ENCODE measurements around the gene GDF7.

The GDF7 gene

DNA sequence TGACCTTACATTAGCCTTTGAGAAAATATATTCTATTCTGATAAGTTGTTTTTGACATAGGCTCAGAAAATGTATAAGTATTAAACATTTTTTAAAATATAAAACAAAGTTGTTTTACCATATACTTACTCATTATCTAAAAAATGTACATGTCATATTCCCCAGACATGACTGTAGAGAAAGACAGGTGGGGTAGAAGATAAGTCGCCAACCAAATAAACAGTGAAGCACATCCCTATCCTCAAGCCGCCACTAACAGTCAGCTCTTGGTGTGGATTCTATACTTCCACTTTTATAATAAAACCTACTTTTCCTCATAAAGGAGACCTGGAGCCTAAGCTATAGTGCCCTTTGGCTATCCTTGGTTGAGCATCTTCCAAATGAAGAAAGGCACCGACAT, 26.4 kb downstream of the GDF7 start:
- Histone ChIP-seq H2BK5ac (ENCODE audit: low read length) (no peak overlapping the region), H3K4me1 (ENCODE audit: control insufficient read depth, low read depth, low read length) (no peaks in the 10 kb centered on the region), H3K4ac (ENCODE audit: low read depth, low read length) (no peak overlapping the region), H2BK120ac (ENCODE audit: low read depth, low read length) (no peak overlapping the region), H2BK15ac (replicated peaks; ENCODE audit: low read depth) (no peak overlapping the region), H3K79me1 (ENCODE audit: low read length) (no peaks in the 10 kb centered on the region), H3K9ac (ENCODE audit: low read length) (no peak overlapping the region), H3K18ac (ENCODE audit: low read length) (no peak overlapping the region), H2AK5ac (ENCODE audit: low read length) (no peak overlapping the region), H3K4me2 (ENCODE audit: low read length) (no peak overlapping the region), H3K56ac (ENCODE audit: low read length) (no peak overlapping the region), H3K27me3 (ENCODE audit: insufficient read depth, low read length, poor library complexity) (no peaks in the 10 kb centered on the region), H3K27ac (ENCODE audit: low read depth, low read length) (no peak overlapping the region), H3K23ac (ENCODE audit: low read length) (no peak overlapping the region), H3K79me2 (ENCODE audit: control insufficient read depth, insufficient read depth, low read length) (no peaks in the 10 kb centered on the region), H3K4me3 (ENCODE audit: low read length) (no peak overlapping the region), H4K8ac (ENCODE audit: low read depth, low read length) (no peak overlapping the region), H4K5ac (ENCODE audit: low read length) (no peak overlapping the region), H3K36me3 (ENCODE audit: control insufficient read depth, insufficient read depth, low read length) (no peaks in the 10 kb centered on the region)
- no peak for DNase-seq
- WGBS (ENCODE audit: extremely low coverage, insufficient coverage, low lambda C conversion rate), result no CpG with 5 or more reads among the region's 3 CpGs

DNA sequence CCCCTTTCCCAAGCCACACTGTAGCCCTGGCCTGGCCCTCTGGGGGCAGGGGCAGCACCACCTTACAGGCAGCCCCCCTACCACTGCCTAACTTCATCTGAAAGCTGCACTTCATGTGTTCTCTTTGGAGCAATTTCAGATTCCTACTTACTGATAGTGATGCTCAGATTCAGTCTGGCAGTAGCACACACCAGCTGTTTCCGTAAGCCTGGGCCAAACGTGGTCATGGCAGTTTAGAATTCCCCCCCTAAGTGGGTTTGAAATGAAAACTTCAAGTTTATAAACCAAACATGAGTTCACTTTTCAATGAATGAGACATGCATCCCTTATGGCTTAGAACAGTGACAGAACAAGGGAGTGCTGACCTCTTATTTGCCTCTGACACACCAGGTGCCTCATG, 29.4 kb downstream of the GDF7 start:
- H4K5ac ChIP-seq (ENCODE audit: low read length), result no peak overlapping the region
- WGBS (ENCODE audit: extremely low coverage, insufficient coverage, low lambda C conversion rate), result no CpG with 5 or more reads among the region's 2 CpGs

DNA sequence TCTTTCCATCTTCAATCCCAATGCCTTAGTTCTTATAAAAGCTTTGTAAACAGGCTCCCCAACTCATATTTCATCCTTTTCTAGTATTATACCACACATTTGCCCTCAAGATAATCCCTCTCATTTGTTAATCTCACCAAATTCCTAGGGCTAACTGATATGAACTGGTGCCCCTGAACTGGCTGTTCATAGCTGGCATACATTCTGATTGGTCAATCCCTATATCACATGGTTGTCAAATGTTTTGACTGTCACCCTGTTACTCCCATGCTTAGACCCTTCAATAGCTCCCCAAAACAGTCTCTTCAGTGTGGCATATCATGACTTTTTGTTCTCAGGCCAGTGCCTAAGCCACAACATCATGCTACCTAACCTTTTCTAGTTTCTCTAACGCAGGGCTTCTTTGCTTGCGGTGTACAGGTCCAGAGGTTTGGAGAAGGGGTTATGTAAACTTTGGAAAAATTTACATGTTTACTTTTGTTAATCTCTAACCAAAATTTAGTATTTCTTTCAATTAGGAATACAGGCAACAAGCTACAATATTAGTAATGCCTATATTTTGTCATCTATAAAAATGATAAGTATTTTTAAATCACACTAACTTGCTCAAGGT, 30.5 kb downstream of the GDF7 start:
- H3K4ac ChIP-seq (ENCODE audit: low read depth, low read length), result no peak overlapping the region
- no peak overlapping the region for H3K23ac ChIP-seq (ENCODE audit: low read length)
- H3K56ac ChIP-seq (ENCODE audit: low read length), result no peak overlapping the region
- H3K4me3 ChIP-seq (ENCODE audit: low read length), result no peak overlapping the region
- H3K4me2 ChIP-seq (ENCODE audit: low read length), result no peak overlapping the region
- H3K79me1 ChIP-seq (ENCODE audit: low read length), result no peaks in the 10 kb centered on the region
- H3K27ac ChIP-seq (ENCODE audit: low read depth, low read length), result no peak overlapping the region
- H2BK120ac ChIP-seq (ENCODE audit: low read depth, low read length), result no peak overlapping the region
- H2BK15ac ChIP-seq (replicated peaks; ENCODE audit: low read depth), result no peak overlapping the region
- H2BK5ac ChIP-seq (ENCODE audit: low read length), result no peak overlapping the region
- DNase-seq, result no peak
- H3K36me3 ChIP-seq (ENCODE audit: control insufficient read depth, insufficient read depth, low read length), result no peaks in the 10 kb centered on the region
- WGBS (ENCODE audit: extremely low coverage, insufficient coverage, low lambda C conversion rate), result no CpG with 5 or more reads among the region's 2 CpGs
- H2AK5ac ChIP-seq (ENCODE audit: low read length), result no peak overlapping the region
- H3K9ac ChIP-seq (ENCODE audit: low read length), result no peak overlapping the region
- H3K27me3 ChIP-seq (ENCODE audit: insufficient read depth, low read length, poor library complexity), result no peaks in the 10 kb centered on the region
- no peak overlapping the region for H4K8ac ChIP-seq (ENCODE audit: low read depth, low read length)
- H4K5ac ChIP-seq (ENCODE audit: low read length), result no peak overlapping the region
- no peak overlapping the region for H3K18ac ChIP-seq (ENCODE audit: low read length)
- H3K79me2 ChIP-seq (ENCODE audit: control insufficient read depth, insufficient read depth, low read length), result no peaks in the 10 kb centered on the region
- no peaks in the 10 kb centered on the region for H3K4me1 ChIP-seq (ENCODE audit: control insufficient read depth, low read depth, low read length)

More for the DNA sequence above, 29.4 kb downstream of the GDF7 start:
- H3K27me3 ChIP-seq (ENCODE audit: insufficient read depth, low read length, poor library complexity), result no peaks in the 10 kb centered on the region
- no peak overlapping the region for H3K4ac ChIP-seq (ENCODE audit: low read depth, low read length)
- no peaks in the 10 kb centered on the region for H3K79me1 ChIP-seq (ENCODE audit: low read length)
- no peak overlapping the region for H2AK5ac ChIP-seq (ENCODE audit: low read length)
- H3K4me2 ChIP-seq (ENCODE audit: low read length), result no peak overlapping the region
- H3K9ac ChIP-seq (ENCODE audit: low read length), result no peak overlapping the region
- no peak overlapping the region for H3K27ac ChIP-seq (ENCODE audit: low read depth, low read length)
- H3K18ac ChIP-seq (ENCODE audit: low read length), result no peak overlapping the region
- H3K23ac ChIP-seq (ENCODE audit: low read length), result no peak overlapping the region
- no peak overlapping the region for H2BK120ac ChIP-seq (ENCODE audit: low read depth, low read length)
- H2BK5ac ChIP-seq (ENCODE audit: low read length), result no peak overlapping the region
- no peak overlapping the region for H3K56ac ChIP-seq (ENCODE audit: low read length)
- H2BK15ac ChIP-seq (replicated peaks; ENCODE audit: low read depth), result no peak overlapping the region
- H4K8ac ChIP-seq (ENCODE audit: low read depth, low read length), result no peak overlapping the region
- no peaks in the 10 kb centered on the region for H3K36me3 ChIP-seq (ENCODE audit: control insufficient read depth, insufficient read depth, low read length)
- H3K4me3 ChIP-seq (ENCODE audit: low read length), result no peak overlapping the region
- H3K79me2 ChIP-seq (ENCODE audit: control insufficient read depth, insufficient read depth, low read length), result no peaks in the 10 kb centered on the region
- DNase-seq, result no peak
- H3K4me1 ChIP-seq (ENCODE audit: control insufficient read depth, low read depth, low read length), result no peaks in the 10 kb centered on the region

DNA sequence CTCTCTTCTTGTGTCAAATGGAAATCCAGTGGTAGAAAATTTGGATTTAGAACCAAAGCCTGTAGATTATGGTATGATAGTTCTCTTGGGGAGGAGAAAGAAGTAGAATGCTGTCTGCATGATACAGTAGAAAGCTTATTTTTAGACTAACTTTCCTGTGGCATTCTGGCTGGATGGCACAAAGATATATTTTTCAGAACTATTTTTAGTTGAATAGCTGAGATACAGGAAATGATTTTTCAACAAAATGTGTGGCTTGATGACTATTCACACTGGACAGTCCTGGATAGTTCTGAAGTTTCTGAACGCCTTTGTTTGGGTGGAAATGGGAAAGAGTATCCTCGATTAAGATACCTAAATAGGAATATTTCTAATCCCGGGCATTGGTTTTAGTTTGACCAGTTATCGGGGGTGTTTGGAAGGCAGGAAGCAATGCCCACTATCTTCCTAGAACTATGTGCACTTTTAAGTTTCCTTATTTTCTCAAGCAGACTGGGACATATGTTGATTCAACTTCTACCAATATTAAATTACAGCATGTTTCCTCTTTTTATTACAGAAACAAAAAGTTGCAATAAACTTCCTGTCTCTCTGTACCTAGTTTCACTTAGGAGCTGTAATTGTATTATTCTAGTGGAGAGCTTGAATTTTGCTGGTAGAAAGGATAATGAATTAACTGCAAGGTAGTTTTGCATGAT, 32.1 kb downstream of the GDF7 start:
- H2AK5ac ChIP-seq (ENCODE audit: low read length), result no peak overlapping the region
- no peak overlapping the region for H3K4ac ChIP-seq (ENCODE audit: low read depth, low read length)
- no peak overlapping the region for H3K27ac ChIP-seq (ENCODE audit: low read depth, low read length)
- H3K4me1 ChIP-seq (ENCODE audit: control insufficient read depth, low read depth, low read length), result no peaks in the 10 kb centered on the region
- H2BK120ac ChIP-seq (ENCODE audit: low read depth, low read length), result no peak overlapping the region
- no peak for DNase-seq
- H3K56ac ChIP-seq (ENCODE audit: low read length), result no peak overlapping the region
- H3K79me1 ChIP-seq (ENCODE audit: low read length), result no peaks in the 10 kb centered on the region
- H2BK15ac ChIP-seq (replicated peaks; ENCODE audit: low read depth), result no peak overlapping the region
- no peaks in the 10 kb centered on the region for H3K79me2 ChIP-seq (ENCODE audit: control insufficient read depth, insufficient read depth, low read length)
- H2BK5ac ChIP-seq (ENCODE audit: low read length), result no peak overlapping the region
- H4K5ac ChIP-seq (ENCODE audit: low read length), result no peak overlapping the region
- no peak overlapping the region for H3K4me2 ChIP-seq (ENCODE audit: low read length)
- H3K27me3 ChIP-seq (ENCODE audit: insufficient read depth, low read length, poor library complexity), result no peaks in the 10 kb centered on the region
- H3K18ac ChIP-seq (ENCODE audit: low read length), result no peak overlapping the region
- no peak overlapping the region for H3K23ac ChIP-seq (ENCODE audit: low read length)
- no CpG with 5 or more reads among the region's 4 CpGs for WGBS (ENCODE audit: extremely low coverage, insufficient coverage, low lambda C conversion rate)
- no peak overlapping the region for H4K8ac ChIP-seq (ENCODE audit: low read depth, low read length)
- no peak overlapping the region for H3K4me3 ChIP-seq (ENCODE audit: low read length)
- H3K36me3 ChIP-seq (ENCODE audit: control insufficient read depth, insufficient read depth, low read length), result no peaks in the 10 kb centered on the region
- no peak overlapping the region for H3K9ac ChIP-seq (ENCODE audit: low read length)

DNA sequence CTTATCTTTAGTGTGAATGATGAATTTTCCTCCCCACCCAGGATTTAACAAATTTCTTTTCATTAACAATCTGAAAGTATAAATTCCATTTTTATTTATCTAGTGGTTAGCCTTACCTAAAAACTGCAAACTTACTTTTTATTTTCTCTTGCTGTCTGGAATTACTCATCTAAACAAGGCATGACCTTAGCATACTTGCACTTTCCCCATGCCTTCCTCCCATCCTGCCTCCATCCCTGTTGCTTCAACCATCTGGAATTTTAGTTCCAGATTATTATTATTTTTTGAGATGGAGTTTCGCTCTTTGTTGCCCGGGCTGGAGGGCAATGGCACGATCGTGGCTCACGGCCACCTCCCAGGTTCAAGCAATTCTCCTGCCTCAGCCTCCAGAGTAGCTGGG, 35.6 kb downstream of the GDF7 start:
- Histone ChIP-seq H3K4me1 (ENCODE audit: control insufficient read depth, low read depth, low read length) (no peaks in the 10 kb centered on the region), H3K23ac (ENCODE audit: low read length) (no peak overlapping the region), H3K4me3 (ENCODE audit: low read length) (no peak overlapping the region), H3K27me3 (ENCODE audit: insufficient read depth, low read length, poor library complexity) (no peaks in the 10 kb centered on the region), H2BK120ac (ENCODE audit: low read depth, low read length) (no peak overlapping the region), H3K4ac (ENCODE audit: low read depth, low read length) (no peak overlapping the region), H2BK15ac (replicated peaks; ENCODE audit: low read depth) (no peak overlapping the region), H2AK5ac (ENCODE audit: low read length) (no peak overlapping the region), H3K79me2 (ENCODE audit: control insufficient read depth, insufficient read depth, low read length) (no peaks in the 10 kb centered on the region), H3K56ac (ENCODE audit: low read length) (no peak overlapping the region), H3K9ac (ENCODE audit: low read length) (no peak overlapping the region), H3K79me1 (ENCODE audit: low read length) (no peaks in the 10 kb centered on the region), H2BK5ac (ENCODE audit: low read length) (no peak overlapping the region), H3K18ac (ENCODE audit: low read length) (no peak overlapping the region), H3K4me2 (ENCODE audit: low read length) (no peak overlapping the region), H3K27ac (ENCODE audit: low read depth, low read length) (no peak overlapping the region), H4K8ac (ENCODE audit: low read depth, low read length) (no peak overlapping the region), H3K36me3 (ENCODE audit: control insufficient read depth, insufficient read depth, low read length) (no peaks in the 10 kb centered on the region), H4K5ac (ENCODE audit: low read length) (no peak overlapping the region)
- no peak for DNase-seq
- WGBS (ENCODE audit: extremely low coverage, insufficient coverage, low lambda C conversion rate), result no CpG with 5 or more reads among the region's 5 CpGs

DNA sequence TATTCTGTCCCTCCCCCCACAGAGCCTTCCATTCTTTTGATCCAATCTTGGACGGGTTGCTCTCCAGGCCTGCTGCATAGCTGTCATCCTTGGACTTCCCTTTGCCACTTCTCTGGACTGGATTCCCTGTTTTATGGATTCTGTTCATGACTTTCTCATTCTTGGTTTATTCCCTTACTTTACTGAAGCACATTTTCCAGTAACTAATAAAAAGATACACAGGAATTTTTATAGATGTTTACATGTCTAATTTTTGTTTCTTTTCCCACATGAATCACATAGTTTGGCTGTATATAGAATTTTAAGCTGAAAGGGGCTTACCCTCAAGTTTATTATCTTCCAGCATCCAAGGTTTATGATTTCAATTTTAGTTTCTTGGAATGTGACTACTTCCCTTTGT, 37.9 kb downstream of the GDF7 start:
- no peak for DNase-seq
- no peak overlapping the region for H3K9ac ChIP-seq (ENCODE audit: low read length)
- no peak overlapping the region for H3K4me2 ChIP-seq (ENCODE audit: low read length)
- no CpG with 5 or more reads among the region's 1 CpG for WGBS (ENCODE audit: extremely low coverage, insufficient coverage, low lambda C conversion rate)
- no peaks in the 10 kb centered on the region for H3K27me3 ChIP-seq (ENCODE audit: insufficient read depth, low read length, poor library complexity)
- no peak overlapping the region for H3K56ac ChIP-seq (ENCODE audit: low read length)
- H2BK15ac ChIP-seq (replicated peaks; ENCODE audit: low read depth), result no peak overlapping the region
- no peaks in the 10 kb centered on the region for H3K79me2 ChIP-seq (ENCODE audit: control insufficient read depth, insufficient read depth, low read length)
- no peak overlapping the region for H3K4ac ChIP-seq (ENCODE audit: low read depth, low read length)
- H3K4me1 ChIP-seq (ENCODE audit: control insufficient read depth, low read depth, low read length), result no peaks in the 10 kb centered on the region
- H3K27ac ChIP-seq (ENCODE audit: low read depth, low read length), result no peak overlapping the region
- H3K18ac ChIP-seq (ENCODE audit: low read length), result no peak overlapping the region
- H4K8ac ChIP-seq (ENCODE audit: low read depth, low read length), result no peak overlapping the region
- H2AK5ac ChIP-seq (ENCODE audit: low read length), result no peak overlapping the region
- no peaks in the 10 kb centered on the region for H3K36me3 ChIP-seq (ENCODE audit: control insufficient read depth, insufficient read depth, low read length)
- no peak overlapping the region for H2BK5ac ChIP-seq (ENCODE audit: low read length)
- no peak overlapping the region for H4K5ac ChIP-seq (ENCODE audit: low read length)
- H2BK120ac ChIP-seq (ENCODE audit: low read depth, low read length), result no peak overlapping the region
- H3K4me3 ChIP-seq (ENCODE audit: low read length), result no peak overlapping the region
- H3K79me1 ChIP-seq (ENCODE audit: low read length), result no peaks in the 10 kb centered on the region
- no peak overlapping the region for H3K23ac ChIP-seq (ENCODE audit: low read length)

Data from mesendoderm (in vitro differentiated cells).